HEK293T (cell line): ENCODE results near the gene ZNF181.
A peak's percentile ranks its signal among the peaks of the same experiment; 100 is the strongest.
"Not testable (repeated sequence)": the region's sequence is repeated elsewhere in the genome, so short reads cannot be mapped to it uniquely, and the experiment has no call there.

Source experiments
- CTCF ChIA-PET: fragments of 350-600 bp; formaldehyde crosslinking; extraction: SDS; loops from one replicate; lab custom pipeline; 2021; ENCODE audit warnings: antibody characterized with exemption, inconsistent platforms; lab: Yijun Ruan, JAX
- POLR2A ChIA-PET: fragments of 350-600 bp; formaldehyde crosslinking; extraction: SDS; loops from one replicate; lab custom pipeline; 2020; ENCODE audit warnings: antibody characterized with exemption, inconsistent platforms; lab: Yijun Ruan, JAX
- DNase-seq: peaks from one replicate; pipeline ENCODE4 v3.0.0; 2012; ENCODE audit warnings: mixed read lengths; ENCODE audit errors: extremely low spot score
- ARNT ChIP-seq: fragments of 450-650 bp; IDR thresholded peaks from 2 replicates; pipeline ENCODE4 v1.6.1; 2017; ENCODE audit warnings: mild to moderate bottlenecking
- BHLHE40 ChIP-seq: fragments of 450-650 bp; IDR thresholded peaks from 2 replicates; pipeline ENCODE4 v1.6.1; 2016; ENCODE audit warnings: mild to moderate bottlenecking, moderate library complexity, borderline replicate concordance
- CTBP1 ChIP-seq: fragments of 450-650 bp; IDR thresholded peaks from 2 replicates; pipeline ENCODE4 v1.6.1; 2016; ENCODE audit warnings: borderline replicate concordance
- ELF4 ChIP-seq: fragments of 450-650 bp; IDR thresholded peaks from 2 replicates; pipeline ENCODE4 v1.6.1; 2017; ENCODE audit warnings: antibody characterized with exemption
- FOXA1 ChIP-seq: fragments of 450-650 bp; IDR thresholded peaks from 2 replicates; pipeline ENCODE4 v1.6.1; 2016; ENCODE audit warnings: mild to moderate bottlenecking
- FOXK2 ChIP-seq: fragments of 450-650 bp; IDR thresholded peaks from 2 replicates; pipeline ENCODE4 v1.6.1; 2016; ENCODE audit warnings: mild to moderate bottlenecking
- FOXM1 ChIP-seq: fragments of 450-650 bp; IDR thresholded peaks from 2 replicates; pipeline ENCODE4 v1.6.1; 2017; ENCODE audit warnings: mild to moderate bottlenecking, borderline replicate concordance
- HDGF ChIP-seq: fragments of 450-650 bp; IDR thresholded peaks from 2 replicates; pipeline ENCODE4 v1.6.1; 2017; ENCODE audit warnings: antibody characterized with exemption, borderline replicate concordance
- L3MBTL2 ChIP-seq: fragments of 450-650 bp; conservative IDR thresholded peaks from 2 replicates; pipeline ENCODE4 v1.6.1; 2016; ENCODE audit warnings: mild to moderate bottlenecking
- LEF1 ChIP-seq: fragments of 450-650 bp; IDR thresholded peaks from 2 replicates; pipeline ENCODE4 v1.6.1; 2017; ENCODE audit warnings: mild to moderate bottlenecking, borderline replicate concordance
- NFRKB ChIP-seq: fragments of 450-650 bp; IDR thresholded peaks from 2 replicates; pipeline ENCODE4 v1.6.1; 2016; ENCODE audit warnings: mild to moderate bottlenecking, moderate library complexity
- PKNOX1 ChIP-seq: fragments of 450-650 bp; IDR thresholded peaks from 2 replicates; pipeline ENCODE4 v1.6.1; 2016
- SP1 ChIP-seq: fragments of 450-650 bp; IDR thresholded peaks from 2 replicates; pipeline ENCODE4 v1.6.1; 2017
- SUZ12 ChIP-seq: fragments of 450-650 bp; IDR thresholded peaks from 2 replicates; pipeline ENCODE4 v1.6.1; 2016; ENCODE audit warnings: mild to moderate bottlenecking
- TARDBP ChIP-seq: fragments of 450-650 bp; IDR thresholded peaks from 2 replicates; pipeline ENCODE4 v1.6.1; 2016
- ZNF384 ChIP-seq: fragments of 450-650 bp; IDR thresholded peaks from 2 replicates; pipeline ENCODE4 v1.6.1; 2016

ZNF181 gene

GRCh38 chr19:34733746-34734536 lies at the start of gene ZNF181:
Gene ZNF181, plus strand, starts transcription at chr19:34734243. Its CDS starts 795 bp downstream, at chr19:34735038.
- DNase-seq: peak; percentile 85
- CTCF ChIA-PET: no interaction called here
- POLR2A ChIA-PET: interaction anchor here (0.5 to 1.4 kb wide), 8 partner anchors 9 to 473 kb away, joined by 3 to 6 read pairs (median 3); partner anchors contain the start of genes ZNF30 and ZNF302
- peak; percentile 3; the same call in 1 of the 2 replicates for TF ChIP-seq L3MBTL2
- no peak for TF ChIP-seq SUZ12

DNA sequence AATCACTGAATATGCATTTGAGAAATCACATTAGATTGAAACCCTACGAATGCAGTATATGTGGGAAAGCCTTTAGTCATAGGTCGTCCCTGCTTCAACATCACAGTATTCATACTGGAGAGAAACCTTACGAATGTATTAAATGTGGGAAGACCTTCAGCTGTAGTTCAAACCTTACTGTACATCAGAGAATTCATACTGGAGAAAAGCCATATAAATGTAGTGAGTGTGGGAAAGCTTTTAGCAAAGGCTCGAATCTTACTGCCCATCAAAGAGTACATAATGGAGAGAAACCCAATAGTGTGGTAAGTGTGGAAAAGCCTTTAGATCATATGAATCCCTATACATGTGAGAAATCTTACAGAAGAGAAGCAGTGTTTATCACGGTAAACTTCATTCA lies 48.8 kb upstream of the ZNF181 start:
- POLR2A ChIA-PET, DNase-seq, CTCF ChIA-PET: not testable (repeated sequence)

DNA sequence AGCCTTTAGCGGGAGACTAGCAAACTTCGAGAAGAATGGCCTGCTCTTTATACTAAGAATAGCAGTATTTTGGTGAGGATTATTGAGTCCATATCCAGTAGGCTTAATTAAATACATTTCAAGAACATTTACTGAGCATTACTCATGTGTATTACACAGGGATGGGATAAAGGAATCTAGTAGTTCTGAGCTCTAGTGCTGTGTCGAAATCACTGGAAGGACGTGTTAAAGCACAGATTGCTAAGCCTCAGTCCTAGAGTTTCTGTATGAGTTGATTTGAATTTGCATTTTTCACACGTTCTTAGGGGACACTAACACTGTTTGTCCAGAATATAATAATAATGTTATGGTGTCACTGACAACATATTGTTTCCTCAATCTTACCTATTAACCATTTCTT lies 47.6 kb upstream of the ZNF181 start:
- ChIA-PET POLR2A (interaction anchor here (2.7 kb wide), 1 partner anchor 9 kb away, joined by 7 read pairs; the partner anchor contains the start of gene ZNF302), CTCF (no interaction called here)
- TF ChIP-seq FOXM1 (no peak), HDGF (no peak), FOXK2 (no peak), ELF4 (no peak)
- DNase-seq: no peak

- ChIA-PET POLR2A (interaction anchor here (2.7 kb wide), 1 partner anchor 10 kb away, joined by 7 read pairs; the partner anchor contains the start of gene ZNF302), CTCF (no interaction called here)
- TF ChIP-seq FOXK2: no peak
- no peak for TF ChIP-seq SUZ12
- no peak for TF ChIP-seq FOXM1
- no peak for DNase-seq
These were observed 46.7 kb upstream of the ZNF181 start for GRCh38 chr19:34687348-34687747.

DNA sequence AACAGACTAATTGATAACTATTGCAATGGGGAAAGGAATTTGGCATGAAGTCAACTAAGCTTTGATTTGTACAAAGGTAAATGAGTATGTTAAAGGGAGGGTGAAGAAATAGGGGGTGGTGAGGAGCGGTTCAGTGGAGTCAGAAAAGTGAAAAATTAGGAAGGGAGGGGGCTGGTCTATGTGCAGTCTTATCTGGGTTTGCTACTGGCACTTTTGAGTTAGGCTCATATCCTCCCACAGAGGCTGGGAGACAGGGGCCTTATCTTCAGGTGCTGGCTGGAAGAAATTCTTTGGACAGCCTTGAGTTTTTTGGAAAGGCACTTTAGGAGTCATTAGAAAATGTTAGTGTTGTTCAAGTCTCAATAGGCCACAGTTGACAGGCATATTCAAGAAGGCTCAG lies 45.5 kb upstream of the ZNF181 start:
- ChIA-PET POLR2A (no interaction called here), CTCF (no interaction called here)
- TF ChIP-seq FOXK2: no peak
- no peak for TF ChIP-seq ELF4
- TF ChIP-seq PKNOX1: no peak
- TF ChIP-seq ZNF384: no peak
- TF ChIP-seq ARNT: no peak
- no peak for TF ChIP-seq CTBP1
- TF ChIP-seq SUZ12: no peak
- no peak for TF ChIP-seq BHLHE40
- no peak for TF ChIP-seq L3MBTL2
- TF ChIP-seq NFRKB: no peak
- TF ChIP-seq SP1: no peak
- TF ChIP-seq HDGF: no peak
- no peak for TF ChIP-seq LEF1
- no peak for TF ChIP-seq FOXA1
- no peak for DNase-seq

- no peak for DNase-seq
- ChIA-PET POLR2A (no interaction called here), CTCF (no interaction called here)
- TF ChIP-seq BHLHE40 (no peak), ZNF384 (no peak), PKNOX1 (no peak), TARDBP (no peak), L3MBTL2 (no peak), ELF4 (no peak), SP1 (no peak), FOXK2 (no peak), FOXM1 (no peak), LEF1 (no peak), NFRKB (no peak)
These were observed 43.7 kb upstream of the ZNF181 start for GRCh38 chr19:34690372-34690771.

DNA sequence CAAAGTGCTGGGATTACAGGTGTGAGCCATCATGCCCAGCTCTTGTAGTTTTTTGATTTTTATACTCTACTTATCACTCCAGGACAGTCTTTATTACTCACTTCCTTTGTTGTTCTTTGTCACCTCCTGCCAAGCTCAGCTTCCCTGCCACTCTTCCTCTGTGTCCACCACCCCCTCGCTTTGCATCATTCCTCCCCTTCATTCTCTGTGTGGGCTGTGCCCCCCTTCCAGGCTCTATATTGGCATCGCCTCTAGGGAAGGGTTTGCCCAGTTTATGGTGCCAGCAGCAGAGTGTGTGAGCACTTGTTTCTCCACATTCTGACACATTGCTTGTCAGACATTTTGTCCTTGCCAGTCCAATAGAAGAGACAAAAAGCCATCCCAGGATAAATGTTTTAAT lies 41.5 kb upstream of the ZNF181 start:
- POLR2A ChIA-PET: no interaction called here
- TF ChIP-seq ARNT (no peak), FOXA1 (no peak), FOXK2 (no peak), ZNF384 (no peak), FOXM1 (no peak), CTBP1 (no peak), SP1 (no peak), TARDBP (no peak), LEF1 (no peak), ELF4 (no peak), NFRKB (no peak), BHLHE40 (no peak), L3MBTL2 (no peak)
- CTCF ChIA-PET: no interaction called here
- no peak for DNase-seq

DNA sequence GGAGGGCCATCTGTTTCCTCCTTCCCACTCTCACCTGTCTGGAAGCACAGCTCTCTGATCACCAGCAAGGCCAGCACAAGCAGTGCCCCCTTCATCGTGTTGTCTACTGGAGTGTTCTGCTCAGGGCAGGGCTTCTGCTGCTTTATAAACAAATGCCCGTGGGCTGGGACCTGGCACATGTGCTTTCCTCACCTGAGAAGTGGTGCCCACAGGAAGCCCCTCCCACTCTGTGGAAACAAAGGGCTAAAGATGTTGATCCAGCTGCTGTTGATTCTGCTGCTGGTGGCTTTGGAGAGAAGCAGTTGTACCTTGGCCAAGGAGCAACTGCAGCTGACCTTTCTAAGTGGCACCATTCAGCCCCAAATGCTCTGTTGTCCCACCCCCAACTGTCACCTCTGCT lies 26.4 kb upstream of the ZNF181 start:
- TF ChIP-seq FOXA1: no peak
- TF ChIP-seq FOXK2: no peak
- TF ChIP-seq FOXM1: no peak
- no peak for TF ChIP-seq HDGF
- TF ChIP-seq TARDBP: no peak
- no peak for TF ChIP-seq ELF4
- TF ChIP-seq LEF1: no peak
- TF ChIP-seq BHLHE40: no peak
- TF ChIP-seq L3MBTL2: no peak
- no peak for TF ChIP-seq CTBP1
- TF ChIP-seq NFRKB: no peak
- no peak for DNase-seq
- ChIA-PET CTCF (no interaction called here), POLR2A (no interaction called here)
